A375 (cell line): ENCODE measurements around the gene TMEM263. TPM values are rescaled to one million over a fixed set of nuclear protein-coding genes. Genes with fewer than 3 reads are reported as not detected.

ENCODE experiments used
- total RNA-seq: library from RNA; depleted of rRNA; stranded (reverse); fragments of >200 nt; shearing (Covaris generic); gene quantifications from 2 replicates; pipeline ENCODE4 v1.2.3, GENCODE V29; 2014; rRNA removed

Gene TMEM263
- total RNA-seq: 36.5 and 36.6 TPM in 2 replicates

DNA sequence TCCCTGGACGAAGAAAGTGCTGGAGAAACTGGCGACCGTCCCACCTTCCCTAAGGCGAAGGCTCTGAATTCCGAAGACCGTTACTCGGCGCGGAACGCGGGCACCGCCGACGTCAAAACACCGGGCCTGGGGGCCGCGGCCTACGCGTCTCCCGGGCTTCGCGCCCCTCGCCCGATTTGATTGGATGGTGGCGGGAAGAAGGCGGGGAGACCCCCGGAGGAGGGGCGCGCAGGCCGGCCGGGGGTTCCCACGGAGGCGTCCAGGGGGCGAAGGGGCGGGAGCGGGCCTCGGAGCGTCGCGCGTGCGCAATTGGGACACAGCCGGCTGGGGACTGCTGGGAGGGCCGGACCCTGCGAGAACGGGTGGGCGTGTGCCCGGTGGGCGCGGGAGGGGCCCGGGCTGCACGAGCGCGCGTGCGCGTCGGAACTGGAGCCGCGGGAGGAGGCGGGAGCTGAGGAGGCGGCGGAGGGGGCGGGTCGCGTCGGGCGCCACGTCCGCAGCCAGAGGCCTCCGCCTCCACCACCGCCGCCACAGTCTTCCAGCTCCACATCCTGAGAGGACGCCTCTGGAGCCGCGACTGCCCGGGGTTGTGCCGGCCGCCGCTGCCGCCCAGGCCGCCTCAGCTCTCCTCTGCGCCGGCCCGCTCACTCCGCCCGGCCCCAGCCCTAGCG lies at the start of gene TMEM263:
TMEM263 (plus strand) TSS at position 531 of the 671 bp plus-strand sequence. CDS start 11,210 bp downstream, outside the sequence.

DNA sequence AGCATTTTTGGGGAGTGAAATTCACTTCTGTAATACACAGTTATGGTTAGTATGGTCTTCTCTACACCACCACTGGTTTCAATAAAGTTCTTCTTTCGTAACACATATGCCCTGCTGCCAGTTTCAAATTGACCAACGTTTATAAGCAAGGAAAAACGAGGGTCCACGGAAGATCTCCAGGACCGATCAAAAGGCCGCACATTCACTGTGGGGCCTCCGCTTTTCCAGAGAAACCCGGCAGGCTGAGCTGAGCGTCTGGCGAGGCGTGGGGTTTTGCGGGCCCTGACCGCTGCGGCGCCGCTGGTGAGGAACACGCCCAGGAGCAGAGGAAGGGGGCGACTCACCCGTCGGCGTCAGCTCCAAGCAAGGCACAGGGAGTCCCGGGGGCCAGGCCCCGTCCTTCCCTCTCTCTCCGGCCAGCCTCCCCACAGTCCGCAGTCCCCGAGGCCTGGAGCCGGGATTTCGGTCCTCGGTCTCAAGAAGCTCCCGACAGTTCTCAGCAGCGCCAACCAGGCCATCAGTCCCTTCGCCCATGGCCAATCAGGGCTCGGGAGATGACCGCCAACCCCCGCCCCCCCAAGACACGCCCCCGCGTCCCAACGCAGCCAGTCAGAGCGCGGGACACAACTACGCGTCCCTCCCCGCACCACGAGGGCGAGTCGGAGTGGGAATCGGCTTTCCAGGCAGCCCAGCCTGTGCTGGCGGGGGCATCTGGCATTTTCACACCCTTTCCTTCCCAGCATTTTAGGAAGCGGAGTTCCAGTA lies 31.1 kb downstream of the TMEM263 start, which contains the start of gene MTERF2:
MTERF2 (minus strand) TSS at position 522 of the 765 bp plus-strand sequence. CDS start 8,432 bp downstream, outside the sequence.

Other genes starting within 250 kb of the TMEM263 start
- gene RIC8B, start 181.2 kb upstream of the TMEM263 start, total RNA-seq: 8.8 and 9.9 TPM in 2 replicates
- gene MTERF2, start 31.2 kb downstream of the TMEM263 start, total RNA-seq: 9.0 and 15.5 TPM in 2 replicates
- gene CRY1, start 137.6 kb downstream of the TMEM263 start, total RNA-seq: 14.3 and 18.9 TPM in 2 replicates